ENCODE results near the gene TRIM33. TPM values are rescaled to one million over a fixed set of nuclear protein-coding genes. Genes with fewer than 3 reads are reported as not detected.

Gene TRIM33
- polyA plus RNA-seq, 2 of the 4 experiments (the other 2 are of a cell fraction) = 8.7 to 14.9 TPM

DNA sequence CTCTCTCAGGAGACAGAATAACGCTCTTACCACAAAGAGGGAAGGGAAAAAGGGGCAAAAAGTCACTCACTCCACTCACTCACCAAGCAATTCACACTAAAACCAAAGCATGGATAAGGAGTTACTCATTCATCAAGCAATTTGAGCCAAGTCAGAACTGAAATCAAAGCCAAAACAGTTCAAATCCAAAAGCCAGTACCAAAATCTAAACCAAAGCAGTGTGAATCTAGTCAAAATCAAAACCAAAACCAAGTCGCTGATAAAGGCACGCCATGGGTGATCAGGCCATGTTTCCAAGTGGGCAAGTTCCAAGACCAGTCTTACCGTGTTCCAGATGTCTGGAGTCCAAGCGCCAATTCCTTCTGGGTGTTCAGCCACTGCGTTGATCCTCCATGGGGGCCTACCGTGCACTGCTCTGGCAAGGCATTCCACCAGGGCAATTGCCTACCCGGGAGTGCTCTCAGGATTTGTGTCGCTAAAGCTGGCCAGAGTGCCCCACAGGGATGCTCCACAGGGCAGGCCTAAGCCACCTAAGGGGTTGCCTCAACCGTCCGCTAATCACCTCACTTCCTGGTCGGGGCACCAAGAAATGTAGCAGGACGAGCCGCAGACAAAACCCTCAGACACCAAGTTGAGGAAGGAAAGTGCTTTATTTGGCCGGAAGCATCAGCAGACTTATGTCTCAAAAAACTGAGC lies 142.3 kb downstream of the TRIM33 start:
- Histone ChIP-seq H3K27ac (no peak overlapping the region), H3K4me1 (no peaks in the 10 kb centered on the region), H3K9me3 (no peaks in the 10 kb centered on the region), H3K4me2 (no peak overlapping the region), H3K4me3 (no peak overlapping the region)
- FAIRE-seq (no peak), DNase-seq (ENCODE audit: low read depth in 1 of 2, low spot score in 1 of 2) (no peak), ATAC-seq (no peak)
- 88% methylated on average over 15 of the region's 15 CpGs for WGBS (ENCODE audit: missing lambda C conversion rate)
- ChIA-PET CTCF (interaction anchor here (1.9 kb wide), 2 partner anchors 22 to 23 kb away, joined by 6 read pairs; no protein-coding TSS in a partner anchor), POLR2A (no interaction called here)
- TF ChIP-seq, protein P1, sequence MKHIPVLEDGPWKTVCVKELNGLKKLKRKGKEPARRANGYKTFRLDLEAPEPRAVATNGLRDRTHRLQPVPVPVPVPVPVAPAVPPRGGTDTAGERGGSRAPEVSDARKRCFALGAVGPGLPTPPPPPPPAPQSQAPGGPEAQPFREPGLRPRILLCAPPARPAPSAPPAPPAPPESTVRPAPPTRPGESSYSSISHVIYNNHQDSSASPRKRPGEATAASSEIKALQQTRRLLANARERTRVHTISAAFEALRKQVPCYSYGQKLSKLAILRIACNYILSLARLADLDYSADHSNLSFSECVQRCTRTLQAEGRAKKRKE (CRISPR knock-in tag; IDR thresholded peaks at IDR 0.05; ENCODE audit: low read depth) = no peak
- no peak for TF ChIP-seq ESRRA (IDR thresholded peaks at IDR 0.05; ENCODE audit: borderline replicate concordance, low read length)
- TF ChIP-seq HOXA7 (CRISPR knock-in tag; IDR thresholded peaks at IDR 0.05) = no peak
- no peak for TF ChIP-seq HDAC2 (IDR thresholded peaks at IDR 0.05)
- TF ChIP-seq CBX2 (IDR thresholded peaks at IDR 0.05; ENCODE audit: borderline replicate concordance, low read depth) = no peak
- no peak for TF ChIP-seq MYC (IDR thresholded peaks at IDR 0.05; ENCODE audit: borderline replicate concordance, low read length)
- TF ChIP-seq FOSL2 (IDR thresholded peaks at IDR 0.05) = no peak
- TF ChIP-seq FOSL2 (CRISPR knock-in tag; IDR thresholded peaks at IDR 0.05) = no peak
- TF ChIP-seq FOSB (CRISPR knock-in tag; IDR thresholded peaks at IDR 0.05) = no peak
- TF ChIP-seq, protein P2, sequence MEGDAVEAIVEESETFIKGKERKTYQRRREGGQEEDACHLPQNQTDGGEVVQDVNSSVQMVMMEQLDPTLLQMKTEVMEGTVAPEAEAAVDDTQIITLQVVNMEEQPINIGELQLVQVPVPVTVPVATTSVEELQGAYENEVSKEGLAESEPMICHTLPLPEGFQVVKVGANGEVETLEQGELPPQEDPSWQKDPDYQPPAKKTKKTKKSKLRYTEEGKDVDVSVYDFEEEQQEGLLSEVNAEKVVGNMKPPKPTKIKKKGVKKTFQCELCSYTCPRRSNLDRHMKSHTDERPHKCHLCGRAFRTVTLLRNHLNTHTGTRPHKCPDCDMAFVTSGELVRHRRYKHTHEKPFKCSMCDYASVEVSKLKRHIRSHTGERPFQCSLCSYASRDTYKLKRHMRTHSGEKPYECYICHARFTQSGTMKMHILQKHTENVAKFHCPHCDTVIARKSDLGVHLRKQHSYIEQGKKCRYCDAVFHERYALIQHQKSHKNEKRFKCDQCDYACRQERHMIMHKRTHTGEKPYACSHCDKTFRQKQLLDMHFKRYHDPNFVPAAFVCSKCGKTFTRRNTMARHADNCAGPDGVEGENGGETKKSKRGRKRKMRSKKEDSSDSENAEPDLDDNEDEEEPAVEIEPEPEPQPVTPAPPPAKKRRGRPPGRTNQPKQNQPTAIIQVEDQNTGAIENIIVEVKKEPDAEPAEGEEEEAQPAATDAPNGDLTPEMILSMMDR (IDR thresholded peaks at IDR 0.05) = no peak
- TF ChIP-seq HEYL (CRISPR knock-in tag; IDR thresholded peaks at IDR 0.05) = no peak
- TF ChIP-seq, protein P3, sequence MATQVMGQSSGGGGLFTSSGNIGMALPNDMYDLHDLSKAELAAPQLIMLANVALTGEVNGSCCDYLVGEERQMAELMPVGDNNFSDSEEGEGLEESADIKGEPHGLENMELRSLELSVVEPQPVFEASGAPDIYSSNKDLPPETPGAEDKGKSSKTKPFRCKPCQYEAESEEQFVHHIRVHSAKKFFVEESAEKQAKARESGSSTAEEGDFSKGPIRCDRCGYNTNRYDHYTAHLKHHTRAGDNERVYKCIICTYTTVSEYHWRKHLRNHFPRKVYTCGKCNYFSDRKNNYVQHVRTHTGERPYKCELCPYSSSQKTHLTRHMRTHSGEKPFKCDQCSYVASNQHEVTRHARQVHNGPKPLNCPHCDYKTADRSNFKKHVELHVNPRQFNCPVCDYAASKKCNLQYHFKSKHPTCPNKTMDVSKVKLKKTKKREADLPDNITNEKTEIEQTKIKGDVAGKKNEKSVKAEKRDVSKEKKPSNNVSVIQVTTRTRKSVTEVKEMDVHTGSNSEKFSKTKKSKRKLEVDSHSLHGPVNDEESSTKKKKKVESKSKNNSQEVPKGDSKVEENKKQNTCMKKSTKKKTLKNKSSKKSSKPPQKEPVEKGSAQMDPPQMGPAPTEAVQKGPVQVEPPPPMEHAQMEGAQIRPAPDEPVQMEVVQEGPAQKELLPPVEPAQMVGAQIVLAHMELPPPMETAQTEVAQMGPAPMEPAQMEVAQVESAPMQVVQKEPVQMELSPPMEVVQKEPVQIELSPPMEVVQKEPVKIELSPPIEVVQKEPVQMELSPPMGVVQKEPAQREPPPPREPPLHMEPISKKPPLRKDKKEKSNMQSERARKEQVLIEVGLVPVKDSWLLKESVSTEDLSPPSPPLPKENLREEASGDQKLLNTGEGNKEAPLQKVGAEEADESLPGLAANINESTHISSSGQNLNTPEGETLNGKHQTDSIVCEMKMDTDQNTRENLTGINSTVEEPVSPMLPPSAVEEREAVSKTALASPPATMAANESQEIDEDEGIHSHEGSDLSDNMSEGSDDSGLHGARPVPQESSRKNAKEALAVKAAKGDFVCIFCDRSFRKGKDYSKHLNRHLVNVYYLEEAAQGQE (IDR thresholded peaks at IDR 0.05) = no peak
- no peak for TF ChIP-seq TFCP2L1 (CRISPR knock-in tag; IDR thresholded peaks at IDR 0.05)
- TF ChIP-seq ZNF302 (CRISPR knock-in tag; IDR thresholded peaks at IDR 0.05) = no peak
- no peak for TF ChIP-seq RAD21 (conservative IDR thresholded peaks at IDR 0.05 in 1 of 2, IDR thresholded peaks at IDR 0.05 in 1 of 2)
- no peak for TF ChIP-seq HOXB13 (CRISPR knock-in tag; IDR thresholded peaks at IDR 0.05; ENCODE audit: low read depth)
- TF ChIP-seq, protein P4, sequence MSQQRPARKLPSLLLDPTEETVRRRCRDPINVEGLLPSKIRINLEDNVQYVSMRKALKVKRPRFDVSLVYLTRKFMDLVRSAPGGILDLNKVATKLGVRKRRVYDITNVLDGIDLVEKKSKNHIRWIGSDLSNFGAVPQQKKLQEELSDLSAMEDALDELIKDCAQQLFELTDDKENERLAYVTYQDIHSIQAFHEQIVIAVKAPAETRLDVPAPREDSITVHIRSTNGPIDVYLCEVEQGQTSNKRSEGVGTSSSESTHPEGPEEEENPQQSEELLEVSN (IDR thresholded peaks at IDR 0.05; ENCODE audit: borderline replicate concordance, low read depth) = no peak
- no peak for TF ChIP-seq RFX5 (IDR thresholded peaks at IDR 0.05)
- TF ChIP-seq, protein P5, sequence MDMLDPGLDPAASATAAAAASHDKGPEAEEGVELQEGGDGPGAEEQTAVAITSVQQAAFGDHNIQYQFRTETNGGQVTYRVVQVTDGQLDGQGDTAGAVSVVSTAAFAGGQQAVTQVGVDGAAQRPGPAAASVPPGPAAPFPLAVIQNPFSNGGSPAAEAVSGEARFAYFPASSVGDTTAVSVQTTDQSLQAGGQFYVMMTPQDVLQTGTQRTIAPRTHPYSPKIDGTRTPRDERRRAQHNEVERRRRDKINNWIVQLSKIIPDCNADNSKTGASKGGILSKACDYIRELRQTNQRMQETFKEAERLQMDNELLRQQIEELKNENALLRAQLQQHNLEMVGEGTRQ (IDR thresholded peaks at IDR 0.05) = no peak
